OCI-LY7 (cell line): ENCODE measurements around the gene BAX.

Source experiments
- EZH2phosphoT487 ChIP-seq: fragments of 200-600 bp; sonication (generic); IDR thresholded peaks from 2 replicates; pipeline ENCODE4 v1.6.1; 2018; ENCODE audit warnings: low read depth, borderline replicate concordance, mild to moderate bottlenecking, mixed run types, antibody characterized with exemption, low read length, moderate library complexity, mixed read lengths
- TF ChIP-seq, protein P1 (sequence below): fragments of 200-600 bp; sonication (generic); conservative IDR thresholded peaks from 2 replicates; pipeline ENCODE4 v1.5.1; 2014; ENCODE audit warnings: mild to moderate bottlenecking, antibody characterized with exemption, low read length, moderate library complexity, mixed read lengths

DNA sequence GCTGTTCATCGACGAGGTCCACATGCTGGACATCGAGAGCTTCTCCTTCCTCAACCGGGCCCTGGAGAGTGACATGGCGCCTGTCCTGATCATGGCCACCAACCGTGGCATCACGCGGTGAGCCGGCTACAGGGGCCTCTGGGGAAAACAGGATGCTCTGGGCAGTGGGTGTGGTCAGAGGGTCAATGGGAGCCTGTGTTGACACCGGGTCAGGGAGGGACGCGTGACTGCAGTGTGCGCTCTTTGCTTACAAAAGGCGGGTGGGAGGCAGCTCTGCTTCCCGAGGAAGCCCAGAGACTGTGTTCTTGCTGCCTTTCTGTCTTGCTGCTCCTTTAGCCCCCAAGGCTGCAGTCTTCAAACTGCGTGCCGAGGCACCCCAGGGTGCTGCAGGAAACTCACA lies 56.5 kb downstream of the BAX start:
- TF ChIP-seq, protein P1, sequence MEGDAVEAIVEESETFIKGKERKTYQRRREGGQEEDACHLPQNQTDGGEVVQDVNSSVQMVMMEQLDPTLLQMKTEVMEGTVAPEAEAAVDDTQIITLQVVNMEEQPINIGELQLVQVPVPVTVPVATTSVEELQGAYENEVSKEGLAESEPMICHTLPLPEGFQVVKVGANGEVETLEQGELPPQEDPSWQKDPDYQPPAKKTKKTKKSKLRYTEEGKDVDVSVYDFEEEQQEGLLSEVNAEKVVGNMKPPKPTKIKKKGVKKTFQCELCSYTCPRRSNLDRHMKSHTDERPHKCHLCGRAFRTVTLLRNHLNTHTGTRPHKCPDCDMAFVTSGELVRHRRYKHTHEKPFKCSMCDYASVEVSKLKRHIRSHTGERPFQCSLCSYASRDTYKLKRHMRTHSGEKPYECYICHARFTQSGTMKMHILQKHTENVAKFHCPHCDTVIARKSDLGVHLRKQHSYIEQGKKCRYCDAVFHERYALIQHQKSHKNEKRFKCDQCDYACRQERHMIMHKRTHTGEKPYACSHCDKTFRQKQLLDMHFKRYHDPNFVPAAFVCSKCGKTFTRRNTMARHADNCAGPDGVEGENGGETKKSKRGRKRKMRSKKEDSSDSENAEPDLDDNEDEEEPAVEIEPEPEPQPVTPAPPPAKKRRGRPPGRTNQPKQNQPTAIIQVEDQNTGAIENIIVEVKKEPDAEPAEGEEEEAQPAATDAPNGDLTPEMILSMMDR: no peak
- no peak for TF ChIP-seq EZH2phosphoT487
